ENCODE results near the gene PARVA. TPM values are rescaled to one million over a fixed set of nuclear protein-coding genes. Genes with fewer than 3 reads are reported as not detected.

The PARVA gene
- total and polyA plus RNA-seq, 2 of the 8 experiments (the other 6 are each of a cell fraction or from before 2014, with no cell fraction given) = 3.1 to 13.5 TPM

- no peak for TF ChIP-seq CHD7 (IDR thresholded peaks at IDR 0.05; ENCODE audit: insufficient replicate concordance, low read length)
- no peak for TF ChIP-seq POLR2AphosphoS5 (IDR thresholded peaks at IDR 0.05; ENCODE audit: low read depth, low read length)
- no peak for TF ChIP-seq CEBPB (IDR thresholded peaks at IDR 0.05; ENCODE audit: low read depth, low read length)
- no peak for TF ChIP-seq YY1 (IDR thresholded peaks at IDR 0.05; ENCODE audit: low read depth, low read length)
- no peak for TF ChIP-seq SP4 (IDR thresholded peaks at IDR 0.05; ENCODE audit: low read length)
- TF ChIP-seq RXRA (IDR thresholded peaks at IDR 0.05; ENCODE audit: insufficient read depth, low read depth, low read length) = no peak
- TF ChIP-seq KDM1A (IDR thresholded peaks at IDR 0.05; ENCODE audit: borderline replicate concordance, low read length) = no peak
- TF ChIP-seq BRCA1 (IDR thresholded peaks at IDR 0.05; ENCODE audit: low read depth, low read length) = no peak
Observed at GRCh38 chr11:12465332-12465731, 88.0 kb downstream of the PARVA start (continued).

Data from H1 (cell line).